ENCODE results near the gene KCNMA1.
"Not testable (repeated sequence)": the region's sequence is repeated elsewhere in the genome, so short reads cannot be mapped to it uniquely, and the experiment has no call there.

KCNMA1 gene

GRCh38 chr10:77532068-77532467, 105.5 kb downstream of the KCNMA1 start:
- peak; percentile 98 for DNase-seq (ENCODE audit: low read depth)

DNA sequence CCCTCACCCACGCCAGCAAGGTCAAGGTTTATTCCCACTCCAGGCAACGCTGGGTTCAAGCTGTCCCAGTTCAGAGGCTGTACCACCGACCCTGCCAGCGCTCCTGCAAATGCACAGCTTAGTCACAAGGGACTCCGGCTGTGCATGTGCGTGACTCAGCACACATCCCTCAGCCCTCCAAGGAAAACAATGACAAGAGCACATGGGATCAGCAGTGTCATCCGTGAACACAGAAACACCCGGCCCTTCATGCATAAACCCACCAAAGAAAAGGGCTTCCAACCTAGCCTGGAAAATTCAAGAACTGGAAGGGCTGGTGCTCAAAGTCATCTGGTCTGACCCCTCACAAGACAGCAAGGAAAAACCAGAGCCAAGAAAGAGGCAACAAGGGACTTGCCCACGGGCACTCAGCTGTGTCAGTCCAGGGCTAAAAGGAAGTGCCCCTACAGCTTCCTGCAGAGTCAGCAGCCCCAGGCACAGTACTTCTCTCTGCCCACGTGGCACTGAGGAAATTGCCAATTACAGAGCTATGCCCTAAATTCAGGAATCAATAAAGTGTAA, 106.1 kb downstream of the KCNMA1 start:
- peak; percentile 95 for DNase-seq (ENCODE audit: low read depth)

- peak; percentile 22 for DNase-seq (ENCODE audit: low read depth)
Measured at GRCh38 chr10:77530011-77530410, 107.6 kb downstream of the KCNMA1 start.

GRCh38 chr10:77529050-77529576, 108.5 kb downstream of the KCNMA1 start:
- no peak for DNase-seq (ENCODE audit: low read depth)

DNA sequence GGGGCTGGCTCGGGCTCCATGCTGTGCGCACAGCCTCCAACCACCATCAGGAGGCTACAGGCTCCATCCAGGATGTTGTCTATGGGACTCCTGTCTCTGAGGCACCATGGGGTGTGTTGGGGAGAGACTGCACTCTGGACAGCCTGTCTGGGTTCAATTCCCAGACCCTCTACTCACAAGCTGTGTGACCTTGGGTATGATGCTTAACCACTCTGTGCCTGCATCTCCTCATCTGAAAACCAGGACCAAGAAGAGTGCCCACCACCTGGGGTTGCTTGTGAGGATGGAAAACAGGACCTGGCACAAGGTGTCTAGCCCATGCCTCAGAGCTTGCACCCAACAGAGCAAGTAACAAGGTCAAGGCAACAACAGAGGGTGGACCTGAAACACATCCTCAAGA, 109.8 kb downstream of the KCNMA1 start:
- DNase-seq (ENCODE audit: low read depth) = no peak

- no peak for DNase-seq (ENCODE audit: low read depth)
Measured at GRCh38 chr10:77526868-77527617, 110.6 kb downstream of the KCNMA1 start.

DNA sequence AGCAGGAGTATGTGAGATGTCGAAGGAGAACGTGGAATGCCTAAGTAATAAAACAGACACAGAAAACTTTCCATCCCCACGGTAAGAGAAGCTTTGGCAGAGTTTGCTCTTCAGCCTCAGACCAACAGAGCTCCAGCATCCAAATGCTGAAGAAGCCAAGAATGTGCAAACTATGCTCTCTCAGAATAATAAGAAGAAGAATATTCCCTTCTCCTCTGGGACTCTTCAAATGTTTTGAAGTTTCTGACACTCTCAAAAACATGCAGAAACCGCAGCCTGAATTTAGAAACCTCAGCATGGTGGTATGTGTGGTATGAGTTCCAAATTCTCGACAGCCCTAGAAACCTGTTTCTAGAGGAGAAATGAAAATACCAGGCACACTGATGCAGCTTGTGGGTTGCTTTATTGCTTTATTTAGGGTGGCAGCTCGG, 113.3 kb downstream of the KCNMA1 start:
- peak; percentile 71 for DNase-seq (ENCODE audit: low read depth)

DNA sequence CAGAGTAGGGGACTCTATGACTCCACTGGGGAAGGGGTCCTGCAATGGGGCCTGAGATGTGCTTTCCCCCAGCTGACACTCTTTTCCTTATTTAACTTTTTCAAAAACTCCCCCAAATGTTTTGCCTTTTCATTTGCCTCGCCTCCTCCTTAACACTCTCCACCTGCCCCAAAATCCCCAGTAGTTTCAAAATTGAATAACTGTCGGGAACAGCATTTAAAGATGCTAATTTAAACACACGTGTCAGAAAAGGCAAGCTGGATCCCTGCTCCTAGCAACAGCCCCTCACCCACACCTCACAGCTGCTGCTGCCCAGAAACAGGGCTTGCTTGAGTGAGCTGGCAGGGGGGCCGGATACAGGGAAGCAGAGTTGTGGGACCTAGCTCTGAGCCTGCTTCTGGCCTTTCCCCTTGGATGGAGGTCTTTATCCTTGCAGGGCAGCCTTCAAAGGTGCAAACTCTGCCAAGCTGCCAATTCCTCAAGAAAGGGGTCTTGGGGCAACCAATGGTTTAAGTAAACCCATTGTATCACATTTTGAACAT, 115.3 kb downstream of the KCNMA1 start:
- DNase-seq (ENCODE audit: low read depth) = no peak

GRCh38 chr10:77520995-77521394, 116.6 kb downstream of the KCNMA1 start:
- no peak for DNase-seq (ENCODE audit: low read depth)

DNA sequence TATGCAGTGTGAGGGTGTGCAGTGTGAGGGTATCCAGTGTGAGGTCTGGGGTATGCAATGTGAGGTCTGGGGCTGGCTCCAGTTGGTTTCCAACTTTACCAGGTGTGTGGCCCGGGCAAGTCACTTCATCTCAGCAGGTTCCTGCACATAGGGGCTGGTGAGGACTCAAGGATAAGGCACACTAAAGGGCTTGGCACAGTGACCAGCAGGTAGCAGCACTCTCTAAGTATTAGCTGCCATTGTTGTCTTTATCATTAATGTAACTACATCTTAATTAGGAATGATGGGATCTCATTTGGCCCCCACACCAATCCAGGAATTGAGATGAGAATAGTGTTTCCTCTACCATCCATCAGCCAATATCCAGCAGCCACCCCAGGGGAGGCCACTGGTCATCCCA, 117.3 kb downstream of the KCNMA1 start:
- no peak for DNase-seq (ENCODE audit: low read depth)

GRCh38 chr10:77519791-77520190, 117.8 kb downstream of the KCNMA1 start:
- not testable (repeated sequence) for DNase-seq (ENCODE audit: low read depth)

DNA sequence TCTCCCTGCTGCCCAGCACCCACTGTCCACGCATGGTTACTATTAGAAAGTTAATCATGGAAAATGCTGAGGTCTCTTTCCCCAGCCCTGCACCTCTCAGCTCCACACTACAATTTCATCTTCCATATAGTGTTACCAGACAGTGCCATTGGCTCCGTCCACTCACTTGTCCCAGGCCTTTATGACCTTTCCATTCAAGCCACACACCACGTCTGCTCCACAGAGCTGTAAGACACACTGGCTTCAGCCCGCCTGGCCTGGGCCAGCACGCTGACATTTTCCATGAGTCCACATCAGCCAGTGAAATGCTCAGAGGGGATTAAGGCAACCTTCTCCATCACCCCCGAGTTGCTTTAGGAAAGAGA, 118.7 kb downstream of the KCNMA1 start:
- no peak for DNase-seq (ENCODE audit: low read depth)

DNA sequence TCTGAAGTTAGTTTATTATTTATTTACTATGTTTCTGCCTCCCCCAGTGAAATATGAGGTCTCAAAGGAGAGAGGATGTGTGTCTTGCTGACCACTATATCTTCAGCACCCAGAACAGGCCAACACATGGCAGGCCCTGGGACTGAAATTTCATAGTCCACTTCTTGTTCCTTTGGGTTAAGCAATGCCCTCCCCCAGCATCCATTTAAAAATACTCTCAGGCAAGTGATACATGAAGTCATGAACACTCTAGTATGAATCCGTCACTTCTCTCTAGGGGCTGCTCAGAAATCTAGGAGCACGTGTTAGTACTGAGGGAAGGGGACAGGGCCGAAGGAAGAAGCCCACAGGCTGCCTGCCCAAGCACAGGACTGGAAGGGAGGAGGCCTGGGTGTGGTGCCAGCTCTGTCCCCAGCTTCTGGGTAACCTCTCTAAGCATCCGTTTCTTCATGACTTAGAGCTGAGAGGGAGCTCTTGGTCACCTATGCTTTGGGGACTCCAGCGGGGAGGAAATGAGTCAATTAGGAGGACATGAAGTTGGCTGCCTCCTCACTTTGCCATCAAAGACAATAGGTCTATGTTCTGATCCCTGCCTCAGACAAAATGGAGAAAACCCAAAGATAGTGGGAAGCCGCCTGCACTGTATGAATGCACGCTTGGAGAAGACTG, 119.2 kb downstream of the KCNMA1 start:
- no peak for DNase-seq (ENCODE audit: low read depth)

- no peak for DNase-seq (ENCODE audit: low read depth)
Measured at GRCh38 chr10:77516575-77516974, 121.0 kb downstream of the KCNMA1 start.

DNA sequence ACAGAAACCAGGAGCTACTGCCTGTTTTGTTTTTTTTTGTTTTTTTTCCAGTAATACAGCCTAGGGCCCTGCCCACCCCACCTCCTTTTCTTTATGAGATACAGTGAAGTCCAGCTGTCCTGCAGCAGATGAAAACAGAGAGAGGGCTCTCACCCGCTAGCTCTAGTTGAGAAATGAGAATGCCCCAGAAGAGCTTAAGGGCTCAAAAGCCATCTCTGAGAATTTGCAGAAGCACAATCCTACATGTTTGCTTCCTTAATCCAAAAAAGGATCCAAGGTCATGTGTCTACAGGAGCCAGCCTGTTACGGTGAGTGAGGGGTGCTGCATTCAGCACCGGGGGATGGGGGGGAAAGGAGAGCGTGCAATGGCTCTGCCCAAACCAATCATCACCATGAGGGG, 122.7 kb downstream of the KCNMA1 start:
- DNase-seq (ENCODE audit: low read depth) = no peak

GRCh38 chr10:77513781-77514331, 123.8 kb downstream of the KCNMA1 start:
- DNase-seq (ENCODE audit: low read depth) = peak; percentile 93

DNA sequence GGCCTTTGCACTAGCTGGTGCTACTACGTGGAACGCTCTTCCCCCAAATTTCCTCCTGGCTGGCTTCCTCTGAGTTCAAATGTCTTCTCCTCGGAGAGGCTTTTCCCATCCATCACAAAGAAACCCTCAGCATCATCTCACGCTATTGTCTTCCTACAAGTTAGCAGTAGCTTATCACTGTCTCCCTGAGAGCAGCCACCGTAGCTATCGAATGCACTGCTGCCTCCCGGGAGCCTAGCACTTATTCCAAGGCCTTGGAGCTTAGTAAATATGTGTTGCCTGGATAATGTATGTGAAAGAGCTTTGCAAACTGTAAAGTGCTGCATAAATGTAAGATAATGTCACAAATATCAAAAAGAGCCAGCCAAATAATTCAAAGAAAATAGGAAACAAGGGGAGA, 124.4 kb downstream of the KCNMA1 start:
- no peak for DNase-seq (ENCODE audit: low read depth)

- peak; percentile 40 for DNase-seq (ENCODE audit: low read depth)
Measured at GRCh38 chr10:77512219-77512578, 125.4 kb downstream of the KCNMA1 start.

- DNase-seq (ENCODE audit: low read depth) = peak; percentile 56
Measured at GRCh38 chr10:77511498-77512218, 126.0 kb downstream of the KCNMA1 start.

- DNase-seq (ENCODE audit: low read depth) = no peak
Measured at GRCh38 chr10:77510695-77511094, 126.9 kb downstream of the KCNMA1 start.

DNA sequence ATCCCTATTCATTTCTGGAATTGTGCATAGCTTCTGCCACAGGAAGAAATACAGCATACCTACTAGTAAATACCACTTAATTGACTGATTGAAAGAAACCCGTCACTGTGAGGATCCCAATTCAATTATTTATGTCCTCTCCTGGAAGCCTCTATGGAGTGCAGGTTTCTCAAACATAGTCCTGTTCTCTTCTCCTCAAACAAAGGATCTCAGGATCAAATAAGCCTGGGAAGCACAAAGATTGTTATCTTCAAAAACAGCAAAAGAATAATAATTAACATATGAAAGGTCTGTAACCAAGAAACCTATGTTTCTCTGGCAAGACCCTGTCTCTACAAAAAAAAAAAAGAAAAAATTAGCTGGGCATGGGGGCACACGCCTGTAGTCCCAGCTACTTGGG, 127.3 kb downstream of the KCNMA1 start:
- DNase-seq (ENCODE audit: low read depth) = no peak

GRCh38 chr10:77509391-77509790, 128.2 kb downstream of the KCNMA1 start:
- DNase-seq (ENCODE audit: low read depth) = no peak
